Activated CD8-positive, alpha-beta memory T cell treated with anti-CD3 and anti-CD28 coated beads for 48 hours (primary cell): ENCODE data around the gene STH.
A peak's percentile ranks its signal among the peaks of the same experiment; 100 is the strongest.

Experiments
- DNase-seq, 3 experiments: peaks; one replicate each; pipeline ENCODE4 v3.0.0-alpha.2; 2020; ENCODE audit warnings: low read depth in 2 of 3, low spot score in 2 of 3

The STH gene

DNA sequence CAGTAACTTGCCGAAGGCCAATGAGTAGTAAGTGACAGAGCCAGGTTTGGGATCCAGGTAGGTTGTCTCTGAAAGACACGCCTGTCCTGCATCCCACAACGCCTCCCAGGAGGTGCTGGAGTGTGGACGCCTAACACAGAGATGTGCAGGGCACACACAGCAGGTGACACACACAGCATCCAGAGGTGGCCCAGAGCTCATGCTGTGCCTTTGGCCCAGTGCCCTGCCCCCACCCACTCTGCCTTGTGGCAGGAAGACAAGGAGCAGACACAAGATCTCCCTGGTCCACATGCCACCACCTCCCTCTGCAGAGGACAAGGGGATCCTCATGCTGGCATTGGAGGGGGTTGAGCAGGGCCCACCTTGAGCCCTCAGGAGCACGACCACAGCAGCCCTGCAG lies 14.7 kb upstream of the STH start:
- DNase-seq: no peak

DNA sequence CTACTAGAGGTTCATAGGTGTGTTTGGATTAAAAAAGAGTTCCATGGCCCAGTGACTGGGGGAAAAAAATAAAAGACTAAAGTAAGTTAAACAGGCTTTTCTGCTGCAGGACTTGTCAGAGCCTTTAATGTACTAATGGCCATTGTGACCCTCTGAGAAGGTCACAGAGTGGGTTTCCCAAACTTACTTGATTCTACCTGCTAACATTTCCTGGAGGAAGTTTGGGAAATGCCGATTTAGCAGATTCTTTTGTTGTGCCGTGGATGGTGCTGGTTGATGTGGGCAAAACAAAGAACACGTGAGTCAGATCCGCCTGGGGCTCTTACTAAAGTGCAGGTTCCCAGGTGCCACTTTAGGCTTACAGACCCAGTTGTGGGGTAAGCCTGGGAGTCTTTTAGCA lies 13.6 kb upstream of the STH start:
- DNase-seq: no peak

DNA sequence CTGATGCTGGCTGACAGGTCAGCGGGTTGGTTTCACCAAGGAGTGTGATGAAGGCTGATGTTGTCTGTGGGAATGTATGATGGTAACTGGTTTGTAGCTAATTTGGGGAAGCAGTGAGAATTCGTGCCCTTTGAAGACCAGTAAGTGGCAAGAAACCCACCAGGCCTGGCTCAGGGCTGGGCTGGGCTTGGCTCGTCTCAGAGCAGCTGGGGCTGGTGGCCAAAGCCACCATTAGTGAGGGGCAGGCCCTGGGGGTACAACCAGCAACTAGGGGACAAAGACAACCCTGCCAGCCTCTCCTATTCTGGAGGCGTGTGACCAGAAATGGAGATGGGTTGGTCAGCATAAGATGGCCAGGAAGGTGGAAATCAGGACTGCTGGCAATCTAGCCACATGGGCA lies 13.0 kb upstream of the STH start:
- DNase-seq: no peak

DNA sequence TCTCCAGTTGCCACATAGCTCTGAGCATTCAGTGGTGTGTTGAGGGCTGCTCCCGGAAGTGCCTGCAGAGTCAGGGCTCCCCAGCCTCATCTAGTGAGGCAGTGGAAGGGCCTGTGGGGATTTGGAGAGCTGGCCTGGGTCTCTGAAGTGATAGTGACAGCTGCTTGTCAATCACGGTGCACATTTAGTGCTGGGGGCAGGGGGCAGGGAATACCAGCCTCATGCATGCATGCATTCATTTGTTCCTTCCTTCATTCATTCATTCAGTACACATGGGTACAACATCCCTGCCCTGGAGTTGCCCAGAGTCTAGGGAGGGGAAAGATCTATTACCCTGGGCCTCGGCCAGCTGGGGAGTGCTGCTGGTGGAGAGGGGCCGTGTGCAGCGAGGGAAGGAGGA lies 11.3 kb upstream of the STH start:
- no peak for DNase-seq

DNA sequence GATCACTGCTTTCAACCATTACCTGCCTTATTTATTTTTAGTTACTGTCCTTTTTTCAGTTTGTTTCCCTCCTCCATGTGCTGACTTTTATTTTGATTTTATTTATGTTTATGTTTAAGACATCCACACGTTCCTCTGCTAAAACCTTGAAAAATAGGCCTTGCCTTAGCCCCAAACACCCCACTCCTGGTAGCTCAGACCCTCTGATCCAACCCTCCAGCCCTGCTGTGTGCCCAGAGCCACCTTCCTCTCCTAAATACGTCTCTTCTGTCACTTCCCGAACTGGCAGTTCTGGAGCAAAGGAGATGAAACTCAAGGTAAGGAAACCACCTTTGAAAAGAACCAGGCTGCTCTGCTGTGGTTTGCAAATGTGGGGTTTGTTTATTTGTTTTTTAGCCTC lies 9.3 kb upstream of the STH start:
- DNase-seq: no peak

DNA sequence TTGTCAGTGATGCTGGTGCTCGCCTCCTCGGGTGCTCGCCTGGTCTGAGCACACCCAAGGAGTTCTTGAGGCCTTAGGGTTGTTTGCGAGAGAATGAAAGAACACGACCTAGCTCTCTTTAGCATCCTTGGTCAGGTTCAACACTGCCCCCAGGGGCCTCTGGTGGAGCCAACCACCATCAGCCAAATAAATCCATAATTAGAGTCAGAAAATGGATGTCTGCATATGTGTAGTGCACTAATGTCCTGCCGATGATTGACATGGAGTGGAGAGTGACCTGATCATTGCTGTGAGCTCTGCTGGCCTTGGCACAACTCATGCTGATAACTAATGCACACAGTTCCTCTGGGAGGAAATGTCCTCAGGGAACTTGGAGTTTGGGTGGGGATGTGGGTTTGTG lies 8.2 kb upstream of the STH start:
- no peak for DNase-seq

DNA sequence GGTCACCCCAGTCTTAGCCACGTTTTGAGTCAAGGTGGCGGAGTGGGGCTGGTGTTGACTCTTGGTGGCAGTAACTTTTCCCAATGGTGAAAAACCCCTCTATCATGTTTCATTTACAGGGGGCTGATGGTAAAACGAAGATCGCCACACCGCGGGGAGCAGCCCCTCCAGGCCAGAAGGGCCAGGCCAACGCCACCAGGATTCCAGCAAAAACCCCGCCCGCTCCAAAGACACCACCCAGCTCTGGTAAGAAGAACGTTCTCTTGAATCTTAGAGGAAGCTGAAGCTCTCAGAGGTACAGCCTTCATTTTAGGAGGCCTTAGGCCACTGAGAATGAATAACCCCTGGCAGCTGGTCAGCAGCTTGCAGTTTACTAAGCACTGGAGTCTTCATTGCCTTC lies 7.7 kb upstream of the STH start:
- no peak for DNase-seq

DNA sequence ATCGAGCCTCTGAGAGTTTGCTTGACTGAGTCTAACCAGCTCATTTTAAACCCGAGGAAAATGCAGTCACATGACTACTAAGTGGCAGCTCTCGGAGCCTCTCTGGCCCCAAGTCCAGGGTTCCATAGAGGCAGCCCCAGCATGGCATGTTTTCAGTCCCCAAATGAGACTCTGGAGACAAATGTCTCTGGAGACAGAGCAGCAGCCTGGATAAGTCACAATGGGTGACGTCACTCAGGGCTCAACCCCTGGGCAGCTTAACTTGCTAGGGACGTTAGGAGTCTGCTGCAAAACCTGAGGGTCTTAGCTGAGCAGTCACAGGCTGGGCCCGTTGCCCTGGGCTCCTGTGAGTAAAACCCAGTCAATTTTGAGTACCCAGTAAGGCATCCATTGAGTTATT lies 6.9 kb upstream of the STH start:
- no peak for DNase-seq

DNA sequence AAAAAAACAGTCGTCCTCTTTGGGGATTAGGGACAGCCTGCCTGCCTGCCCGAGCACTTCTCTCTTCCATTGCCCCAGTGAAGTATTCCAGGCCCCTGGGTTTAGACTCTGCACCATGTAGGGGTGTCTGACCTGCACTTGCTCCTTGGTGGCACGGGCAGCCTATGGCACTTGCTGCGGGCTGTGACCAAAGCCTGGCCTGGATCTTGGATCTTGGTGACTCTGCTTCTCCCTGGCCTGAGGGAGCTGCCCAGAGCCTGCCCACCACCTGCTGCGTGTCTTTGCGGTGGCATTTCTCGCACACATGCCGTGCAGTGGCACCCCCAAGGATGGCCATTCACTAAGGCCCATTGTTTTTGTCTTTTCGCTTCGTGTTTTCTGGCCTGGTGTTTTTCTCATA lies 6.1 kb upstream of the STH start:
- DNase-seq: no peak

DNA sequence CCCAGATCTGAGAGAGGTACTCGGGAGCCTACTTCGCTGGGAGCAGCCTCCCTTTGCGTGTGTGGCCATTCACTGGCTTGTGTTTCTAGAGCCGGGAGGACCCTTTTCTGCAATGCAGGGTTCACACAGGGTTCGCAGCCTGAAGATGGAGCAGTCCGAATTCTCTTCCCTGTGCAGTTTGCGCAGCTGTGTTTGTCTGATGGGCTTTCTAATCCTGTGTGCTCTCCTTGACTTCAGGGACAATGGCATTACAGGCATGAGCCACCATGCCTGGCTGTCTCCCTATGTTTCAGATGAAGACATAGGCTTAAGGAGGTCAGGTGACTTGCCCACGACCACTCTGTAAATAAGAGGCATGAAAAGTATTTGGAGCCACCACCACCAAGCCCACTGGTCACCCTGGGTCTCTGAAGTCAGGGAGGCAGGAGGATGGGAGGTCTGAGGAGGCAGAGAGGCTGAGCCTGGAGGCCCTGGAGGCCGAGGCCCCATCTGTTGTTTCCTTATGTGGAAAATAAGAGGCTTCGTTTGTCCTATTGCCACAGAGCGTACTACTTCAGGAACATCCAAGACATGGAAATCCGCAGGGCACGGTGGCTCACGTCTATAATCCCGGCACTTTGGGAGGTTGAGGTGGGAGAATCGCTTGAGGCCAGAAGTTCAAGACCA lies 5.0 kb upstream of the STH start:
- no peak for DNase-seq

DNA sequence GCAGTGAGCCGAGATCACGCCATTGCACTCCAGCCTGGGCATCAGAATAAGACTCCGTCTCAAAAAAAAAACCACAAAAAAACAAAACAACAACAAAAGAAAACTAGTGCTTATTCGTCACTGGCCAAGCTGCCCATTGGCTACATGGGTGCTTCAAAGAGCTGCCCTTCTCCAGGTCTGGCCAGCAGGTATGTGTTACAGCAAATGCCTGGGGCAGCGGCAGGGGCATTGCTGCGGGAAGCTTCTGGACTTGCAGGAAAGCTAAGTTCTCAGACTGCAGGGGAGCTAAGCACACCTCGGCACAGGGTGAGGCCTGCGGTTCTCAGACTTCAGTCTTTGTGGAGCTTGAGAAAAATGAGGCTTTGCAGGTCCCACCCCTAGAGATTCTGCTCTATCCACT lies 4.1 kb upstream of the STH start:
- no peak for DNase-seq

DNA sequence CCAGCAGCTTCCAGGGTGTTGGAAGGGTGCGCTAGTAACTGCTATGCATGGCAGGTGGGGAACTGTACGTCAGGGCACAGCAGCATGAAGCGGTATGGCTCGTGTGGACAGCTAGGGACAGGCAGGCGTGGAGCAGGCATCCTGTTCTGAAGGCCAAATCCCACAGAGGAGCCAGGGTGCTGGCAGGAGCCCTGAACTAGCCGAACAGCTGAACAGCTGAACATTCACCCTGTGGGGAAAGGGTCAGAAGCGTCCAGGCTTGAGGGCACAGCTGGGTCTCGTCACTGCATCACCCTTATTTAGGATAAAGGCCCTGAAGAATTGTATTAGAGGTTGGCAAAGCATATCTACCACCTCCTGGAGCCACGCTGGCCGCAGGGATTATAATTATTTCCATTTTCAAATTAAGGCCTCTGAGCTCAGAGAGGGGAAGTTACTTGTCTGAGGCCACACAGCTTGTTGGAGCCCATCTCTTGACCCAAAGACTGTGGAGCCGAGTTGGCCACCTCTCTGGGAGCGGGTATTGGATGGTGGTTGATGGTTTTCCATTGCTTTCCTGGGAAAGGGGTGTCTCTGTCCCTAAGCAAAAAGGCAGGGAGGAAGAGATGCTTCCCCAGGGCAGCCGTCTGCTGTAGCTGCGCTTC lies 3.3 kb upstream of the STH start:
- no peak for DNase-seq

DNA sequence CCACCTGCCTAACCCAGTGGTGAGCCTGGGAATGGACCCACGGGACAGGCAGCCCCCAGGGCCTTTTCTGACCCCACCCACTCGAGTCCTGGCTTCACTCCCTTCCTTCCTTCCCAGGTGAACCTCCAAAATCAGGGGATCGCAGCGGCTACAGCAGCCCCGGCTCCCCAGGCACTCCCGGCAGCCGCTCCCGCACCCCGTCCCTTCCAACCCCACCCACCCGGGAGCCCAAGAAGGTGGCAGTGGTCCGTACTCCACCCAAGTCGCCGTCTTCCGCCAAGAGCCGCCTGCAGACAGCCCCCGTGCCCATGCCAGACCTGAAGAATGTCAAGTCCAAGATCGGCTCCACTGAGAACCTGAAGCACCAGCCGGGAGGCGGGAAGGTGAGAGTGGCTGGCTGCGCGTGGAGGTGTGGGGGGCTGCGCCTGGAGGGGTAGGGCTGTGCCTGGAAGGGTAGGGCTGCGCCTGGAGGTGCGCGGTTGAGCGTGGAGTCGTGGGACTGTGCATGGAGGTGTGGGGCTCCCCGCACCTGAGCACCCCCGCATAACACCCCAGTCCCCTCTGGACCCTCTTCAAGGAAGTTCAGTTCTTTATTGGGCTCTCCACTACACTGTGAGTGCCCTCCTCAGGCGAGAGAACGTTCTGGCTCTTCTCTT lies 2.6 kb upstream of the STH start:
- DNase-seq: no peak

DNA sequence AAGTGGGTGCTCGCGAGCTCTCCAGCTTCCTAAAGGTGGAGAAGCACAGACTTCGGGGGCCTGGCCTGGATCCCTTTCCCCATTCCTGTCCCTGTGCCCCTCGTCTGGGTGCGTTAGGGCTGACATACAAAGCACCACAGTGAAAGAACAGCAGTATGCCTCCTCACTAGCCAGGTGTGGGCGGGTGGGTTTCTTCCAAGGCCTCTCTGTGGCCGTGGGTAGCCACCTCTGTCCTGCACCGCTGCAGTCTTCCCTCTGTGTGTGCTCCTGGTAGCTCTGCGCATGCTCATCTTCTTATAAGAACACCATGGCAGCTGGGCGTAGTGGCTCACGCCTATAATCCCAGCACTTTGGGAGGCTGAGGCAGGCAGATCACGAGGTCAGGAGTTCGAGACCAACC lies 1.9 kb upstream of the STH start:
- DNase-seq: no peak

DNA sequence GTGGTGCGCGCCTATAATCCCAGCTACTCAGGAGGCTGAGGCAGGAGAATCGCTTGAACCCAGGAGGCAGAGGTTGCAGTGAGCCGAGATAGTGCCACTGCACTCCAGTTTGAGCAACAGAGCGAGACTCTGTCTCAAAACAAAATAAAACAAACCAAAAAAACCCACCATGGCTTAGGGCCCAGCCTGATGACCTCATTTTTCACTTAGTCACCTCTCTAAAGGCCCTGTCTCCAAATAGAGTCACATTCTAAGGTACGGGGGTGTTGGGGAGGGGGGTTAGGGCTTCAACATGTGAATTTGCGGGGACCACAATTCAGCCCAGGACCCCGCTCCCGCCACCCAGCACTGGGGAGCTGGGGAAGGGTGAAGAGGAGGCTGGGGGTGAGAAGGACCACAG lies 1.4 kb upstream of the STH start:
- no peak for DNase-seq

DNA sequence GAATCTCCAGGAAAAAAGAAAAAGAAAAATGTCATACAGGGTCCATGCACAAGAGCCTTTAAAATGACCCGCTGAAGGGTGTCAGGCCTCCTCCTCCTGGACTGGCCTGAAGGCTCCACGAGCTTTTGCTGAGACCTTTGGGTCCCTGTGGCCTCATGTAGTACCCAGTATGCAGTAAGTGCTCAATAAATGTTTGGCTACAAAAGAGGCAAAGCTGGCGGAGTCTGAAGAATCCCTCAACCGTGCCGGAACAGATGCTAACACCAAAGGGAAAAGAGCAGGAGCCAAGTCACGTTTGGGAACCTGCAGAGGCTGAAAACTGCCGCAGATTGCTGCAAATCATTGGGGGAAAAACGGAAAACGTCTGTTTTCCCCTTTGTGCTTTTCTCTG lies 845 bp downstream of the STH start:
- DNase-seq: no peak

DNA sequence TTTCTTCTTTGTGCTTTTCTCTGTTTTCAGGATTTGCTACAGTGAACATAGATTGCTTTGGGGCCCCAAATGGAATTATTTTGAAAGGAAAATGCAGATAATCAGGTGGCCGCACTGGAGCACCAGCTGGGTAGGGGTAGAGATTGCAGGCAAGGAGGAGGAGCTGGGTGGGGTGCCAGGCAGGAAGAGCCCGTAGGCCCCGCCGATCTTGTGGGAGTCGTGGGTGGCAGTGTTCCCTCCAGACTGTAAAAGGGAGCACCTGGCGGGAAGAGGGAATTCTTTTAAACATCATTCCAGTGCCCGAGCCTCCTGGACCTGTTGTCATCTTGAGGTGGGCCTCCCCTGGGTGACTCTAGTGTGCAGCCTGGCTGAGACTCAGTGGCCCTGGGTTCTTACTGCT lies 1.2 kb downstream of the STH start:
- DNase-seq: no peak

DNA sequence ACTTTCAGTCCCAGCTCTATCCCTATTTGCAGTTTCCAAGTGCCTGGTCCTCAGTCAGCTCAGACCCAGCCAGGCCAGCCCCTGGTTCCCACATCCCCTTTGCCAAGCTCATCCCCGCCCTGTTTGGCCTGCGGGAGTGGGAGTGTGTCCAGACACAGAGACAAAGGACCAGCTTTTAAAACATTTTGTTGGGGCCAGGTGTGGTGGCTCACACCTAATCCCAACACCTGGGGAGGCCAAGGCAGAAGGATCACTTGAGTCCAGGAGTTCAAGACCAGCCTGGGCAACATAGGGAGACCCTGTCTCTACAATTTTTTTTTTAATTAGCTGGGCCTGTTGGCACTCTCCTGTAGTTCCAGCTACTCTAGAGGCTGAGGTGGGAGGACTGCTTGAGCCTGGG lies 1.7 kb downstream of the STH start:
- no peak for DNase-seq

DNA sequence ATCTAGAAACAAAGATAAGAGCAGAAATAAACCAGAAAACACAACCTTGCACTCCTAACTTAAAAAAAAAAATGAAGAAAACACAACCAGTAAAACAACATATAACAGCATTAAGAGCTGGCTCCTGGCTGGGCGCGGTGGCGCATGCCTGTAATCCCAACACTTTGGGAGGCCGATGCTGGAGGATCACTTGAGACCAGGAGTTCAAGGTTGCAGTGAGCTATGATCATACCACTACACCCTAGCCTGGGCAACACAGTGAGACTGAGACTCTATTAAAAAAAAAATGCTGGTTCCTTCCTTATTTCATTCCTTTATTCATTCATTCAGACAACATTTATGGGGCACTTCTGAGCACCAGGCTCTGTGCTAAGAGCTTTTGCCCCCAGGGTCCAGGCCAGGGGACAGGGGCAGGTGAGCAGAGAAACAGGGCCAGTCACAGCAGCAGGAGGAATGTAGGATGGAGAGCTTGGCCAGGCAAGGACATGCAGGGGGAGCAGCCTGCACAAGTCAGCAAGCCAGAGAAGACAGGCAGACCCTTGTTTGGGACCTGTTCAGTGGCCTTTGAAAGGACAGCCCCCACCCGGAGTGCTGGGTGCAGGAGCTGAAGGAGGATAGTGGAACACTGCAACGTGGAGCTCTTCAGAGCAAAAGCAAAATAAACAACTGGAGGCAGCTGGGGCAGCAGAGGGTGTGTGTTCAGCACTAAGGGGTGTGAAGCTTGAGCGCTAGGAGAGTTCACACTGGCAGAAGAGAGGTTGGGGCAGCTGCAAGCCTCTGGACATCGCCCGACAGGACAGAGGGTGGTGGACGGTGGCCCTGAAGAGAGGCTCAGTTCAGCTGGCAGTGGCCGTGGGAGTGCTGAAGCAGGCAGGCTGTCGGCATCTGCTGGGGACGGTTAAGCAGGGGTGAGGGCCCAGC lies 2.6 kb downstream of the STH start:
- DNase-seq: no peak

DNA sequence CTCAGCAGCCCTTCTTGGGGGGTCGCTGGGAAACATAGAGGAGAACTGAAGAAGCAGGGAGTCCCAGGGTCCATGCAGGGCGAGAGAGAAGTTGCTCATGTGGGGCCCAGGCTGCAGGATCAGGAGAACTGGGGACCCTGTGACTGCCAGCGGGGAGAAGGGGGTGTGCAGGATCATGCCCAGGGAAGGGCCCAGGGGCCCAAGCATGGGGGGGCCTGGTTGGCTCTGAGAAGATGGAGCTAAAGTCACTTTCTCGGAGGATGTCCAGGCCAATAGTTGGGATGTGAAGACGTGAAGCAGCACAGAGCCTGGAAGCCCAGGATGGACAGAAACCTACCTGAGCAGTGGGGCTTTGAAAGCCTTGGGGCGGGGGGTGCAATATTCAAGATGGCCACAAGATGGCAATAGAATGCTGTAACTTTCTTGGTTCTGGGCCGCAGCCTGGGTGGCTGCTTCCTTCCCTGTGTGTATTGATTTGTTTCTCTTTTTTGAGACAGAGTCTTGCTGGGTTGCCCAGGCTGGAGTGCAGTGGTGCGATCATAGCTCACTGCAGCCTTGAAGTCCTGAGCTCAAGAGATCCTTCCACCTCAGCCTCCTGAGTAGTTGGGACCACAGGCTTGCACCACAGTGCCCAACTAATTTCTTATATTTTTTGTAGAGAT lies 3.4 kb downstream of the STH start:
- peak; percentile 31 to 65 (median 51) for DNase-seq

DNA sequence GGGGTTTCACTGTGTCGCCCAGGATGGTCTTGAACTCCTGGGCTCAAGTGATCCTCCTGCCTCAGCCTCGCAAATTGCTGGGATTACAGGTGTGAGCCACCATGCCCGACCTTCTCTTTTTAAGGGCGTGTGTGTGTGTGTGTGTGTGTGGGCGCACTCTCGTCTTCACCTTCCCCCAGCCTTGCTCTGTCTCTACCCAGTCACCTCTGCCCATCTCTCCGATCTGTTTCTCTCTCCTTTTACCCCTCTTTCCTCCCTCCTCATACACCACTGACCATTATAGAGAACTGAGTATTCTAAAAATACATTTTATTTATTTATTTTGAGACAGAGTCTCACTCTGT lies 3.9 kb downstream of the STH start:
- no peak for DNase-seq
